ENCODE data around the gene PPP2R2B.

Gene PPP2R2B

DNA sequence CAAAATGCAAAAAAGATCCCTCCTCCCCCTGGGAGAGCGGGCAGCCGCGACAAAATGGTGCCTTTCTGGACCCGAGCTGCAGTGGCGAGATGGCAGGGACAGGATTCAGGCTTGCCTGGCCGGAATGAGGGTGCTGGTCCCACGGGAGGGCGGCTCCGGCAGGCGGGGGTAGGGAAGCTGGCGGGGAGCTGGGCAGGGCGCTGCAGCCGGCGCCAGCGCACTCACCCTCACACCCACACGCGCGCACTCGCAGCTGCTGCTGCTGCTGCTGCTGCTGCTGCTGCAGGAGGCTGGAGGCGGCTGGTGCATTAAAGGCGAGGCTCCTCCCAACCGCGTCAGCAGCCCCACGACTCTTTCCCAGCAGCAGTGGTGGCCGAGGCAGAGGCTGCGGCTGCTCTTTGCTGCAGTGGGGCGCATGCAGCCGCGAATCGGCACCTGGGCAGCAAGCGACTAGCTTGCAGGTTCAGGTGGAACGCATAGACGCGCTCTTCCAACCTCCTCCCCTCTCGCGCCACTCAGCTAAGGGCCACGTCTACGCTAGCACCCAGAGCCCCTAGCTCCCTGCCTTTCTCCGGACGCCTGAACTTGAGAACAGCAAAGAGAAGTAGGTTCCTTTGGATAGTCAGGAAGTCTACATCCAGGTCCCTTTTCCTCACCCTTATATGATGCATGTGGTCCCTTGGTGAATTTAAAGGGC, at the start of gene PPP2R2B:
Gene PPP2R2B (minus strand): TSS at position 282 of the 697 bp plus-strand sequence.
- DNase-seq: peak; percentile 58

DNA sequence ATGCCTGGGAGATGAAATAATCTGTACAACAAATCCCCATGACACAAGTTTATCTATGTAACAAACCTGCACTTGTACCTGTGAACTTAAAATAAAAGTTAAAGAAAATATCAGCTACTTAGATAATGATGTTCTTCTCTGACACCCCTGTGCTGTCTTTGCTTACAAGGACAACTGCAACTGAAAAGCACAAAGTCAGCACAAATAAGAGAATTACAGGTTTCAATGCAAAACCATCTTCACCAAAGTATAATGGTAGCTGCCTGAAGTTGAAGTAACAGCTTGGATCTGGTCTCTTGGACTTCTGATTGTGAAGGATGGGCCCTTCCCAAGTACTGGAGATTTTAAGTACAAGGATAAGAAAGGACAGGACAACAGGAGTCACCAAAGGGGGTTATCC, 45.6 kb upstream of the PPP2R2B start:
- DNase-seq: no peak

DNA sequence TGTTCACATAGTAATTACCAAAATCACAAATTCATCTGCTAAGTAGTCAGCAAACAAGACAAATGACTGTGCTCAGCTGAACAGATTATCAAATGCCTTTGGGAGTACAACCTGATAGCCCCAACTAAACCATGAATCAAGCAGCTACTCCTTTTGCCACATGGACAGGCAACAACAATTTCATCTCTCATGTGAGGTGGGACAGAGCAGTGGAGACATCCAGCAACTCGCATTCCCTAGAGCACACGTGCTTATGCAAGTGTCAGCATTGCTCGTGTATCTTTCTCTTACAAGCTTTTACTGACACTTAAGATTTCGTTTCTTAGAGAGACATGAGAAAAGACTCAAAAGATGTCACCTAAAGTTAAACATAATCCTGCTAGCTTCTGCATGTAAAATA, 42.7 kb upstream of the PPP2R2B start:
- DNase-seq: no peak

DNA sequence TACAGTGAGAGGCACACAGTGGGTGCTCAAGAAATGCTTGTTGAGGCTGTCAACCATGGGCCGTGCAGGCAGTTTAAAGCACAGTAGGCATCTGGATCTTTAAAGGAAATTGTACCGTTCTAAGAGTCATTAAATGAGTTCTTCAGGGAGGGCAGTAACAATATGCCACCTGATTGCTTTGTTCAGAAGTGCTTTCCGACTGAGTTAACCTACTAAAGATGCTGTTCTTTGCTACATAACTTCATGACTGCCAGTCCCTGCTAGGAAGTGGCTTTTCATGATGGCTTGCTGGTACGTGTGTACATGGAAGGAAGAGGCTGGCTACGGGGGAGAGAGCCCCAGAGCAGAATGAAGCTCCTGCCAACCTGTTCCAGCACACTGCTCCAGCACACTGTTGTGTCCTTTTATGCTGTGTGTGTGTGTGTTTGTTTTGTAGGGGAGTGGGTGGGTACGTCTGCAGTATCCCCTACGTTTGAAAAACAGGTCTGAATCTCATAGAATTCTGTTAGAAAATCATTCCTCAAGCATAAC, 41.9 kb upstream of the PPP2R2B start:
- no peak for DNase-seq

DNA sequence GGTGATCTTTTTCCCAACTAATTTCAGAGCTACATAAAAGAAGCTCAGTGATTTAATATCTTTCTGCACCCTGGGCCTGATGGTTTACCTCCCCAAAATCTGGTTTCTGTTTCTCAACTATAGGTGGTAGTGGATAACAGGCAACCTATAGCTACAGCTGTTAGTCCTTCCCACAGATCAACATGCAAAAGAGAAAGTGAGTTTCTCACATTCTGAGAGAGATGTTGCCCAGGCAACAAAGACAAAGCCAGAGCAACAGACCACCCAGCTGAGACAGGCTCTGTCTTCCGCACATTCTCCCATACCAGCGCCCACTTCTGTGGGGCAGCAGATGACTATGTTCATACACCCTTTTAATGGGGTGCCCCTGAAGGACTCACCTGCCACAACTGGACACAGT, 40.7 kb upstream of the PPP2R2B start:
- DNase-seq: no peak

DNA sequence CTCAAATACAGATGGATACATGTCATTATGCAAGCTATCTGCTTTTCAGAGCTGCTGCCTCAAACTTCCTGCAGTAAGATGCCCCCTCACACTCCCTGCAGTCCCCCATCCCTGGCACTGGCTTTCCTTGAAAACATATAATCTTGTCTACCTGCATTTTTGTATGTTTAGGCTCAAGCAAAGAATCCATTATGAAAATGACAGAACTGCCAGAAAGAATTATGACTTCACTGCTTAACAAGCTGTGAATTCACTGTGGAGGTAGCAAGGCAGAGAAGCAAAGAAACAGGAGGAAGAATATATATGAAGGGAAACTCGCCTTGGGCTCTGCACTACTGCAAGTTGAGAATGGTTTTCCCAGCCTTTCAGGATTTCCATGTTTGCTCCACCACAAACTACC, 39.4 kb upstream of the PPP2R2B start:
- no peak for DNase-seq

DNA sequence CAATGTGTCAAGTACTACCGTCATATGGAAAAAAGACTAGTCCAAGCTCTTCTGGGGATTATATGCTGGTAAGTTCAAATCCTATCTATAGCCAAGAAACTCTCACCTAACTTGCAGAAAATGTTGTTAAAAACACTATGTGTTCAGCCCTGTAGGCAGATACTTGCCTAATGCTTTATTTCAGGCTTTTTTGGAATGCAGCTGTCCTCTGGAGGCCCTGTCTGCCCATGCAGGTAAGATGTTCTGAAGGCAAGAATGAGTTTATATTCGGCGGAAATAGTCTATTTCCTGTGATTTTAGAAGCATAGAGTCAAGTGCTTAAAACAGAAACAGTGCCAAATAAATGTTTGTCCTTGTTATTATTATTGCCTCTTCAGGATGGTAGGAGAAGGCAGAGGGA, 34.3 kb upstream of the PPP2R2B start:
- DNase-seq: no peak

DNA sequence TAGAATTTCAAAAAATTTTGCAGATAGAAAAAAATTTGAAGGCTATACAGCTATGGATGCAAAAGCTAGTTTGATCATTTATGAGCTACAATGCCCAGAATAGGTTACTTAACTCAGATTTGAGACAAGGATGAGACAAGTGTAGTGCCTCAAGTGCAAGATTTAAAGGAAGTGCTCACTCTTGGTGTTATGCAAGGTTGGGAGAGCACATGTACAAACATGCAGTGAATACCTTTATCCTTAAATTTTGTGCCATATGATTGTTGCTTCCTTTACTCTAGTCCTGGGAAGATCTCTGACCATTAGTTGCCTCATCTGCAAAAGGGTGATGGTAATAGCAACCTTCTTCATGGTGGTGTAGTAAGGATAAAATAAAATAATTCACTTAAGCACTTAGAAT, 31.7 kb upstream of the PPP2R2B start:
- DNase-seq: no peak

DNA sequence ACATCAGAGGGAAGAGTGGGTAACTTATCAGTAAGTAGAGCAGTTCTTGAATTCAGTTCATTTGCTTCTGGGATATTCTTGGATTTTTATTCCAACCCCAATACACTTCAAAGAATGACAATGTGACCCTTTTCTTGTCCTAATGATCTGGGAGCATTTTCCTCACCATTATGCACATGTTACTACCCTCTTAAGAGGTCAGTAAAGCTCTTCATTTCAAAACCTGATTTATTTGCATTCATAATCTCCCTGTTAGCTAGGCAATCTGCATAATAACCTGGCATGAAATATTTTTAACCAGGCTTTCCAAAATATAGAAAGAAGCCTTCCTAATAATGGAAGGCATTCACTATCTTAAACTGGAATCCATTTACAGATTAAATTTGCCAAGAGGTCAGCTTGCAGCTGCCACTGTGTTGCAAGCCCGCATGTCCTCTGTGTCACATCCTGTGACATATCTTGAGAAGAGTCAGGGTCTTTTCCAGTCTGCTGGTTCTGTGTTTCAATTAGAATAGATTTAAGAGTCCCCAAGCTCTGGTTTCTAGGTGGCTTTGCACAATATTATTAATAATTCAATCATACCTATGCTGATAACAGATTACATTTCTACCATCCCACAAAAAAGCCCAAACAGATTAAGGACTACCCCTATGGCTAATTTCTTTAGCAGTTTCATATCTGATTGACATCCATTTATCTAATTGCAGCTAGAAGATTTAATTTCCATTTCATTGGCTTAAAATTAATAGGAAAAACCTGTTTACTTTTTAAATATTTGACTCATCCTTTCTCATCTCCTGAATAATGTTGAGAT, 30.9 kb upstream of the PPP2R2B start:
- no peak for DNase-seq

DNA sequence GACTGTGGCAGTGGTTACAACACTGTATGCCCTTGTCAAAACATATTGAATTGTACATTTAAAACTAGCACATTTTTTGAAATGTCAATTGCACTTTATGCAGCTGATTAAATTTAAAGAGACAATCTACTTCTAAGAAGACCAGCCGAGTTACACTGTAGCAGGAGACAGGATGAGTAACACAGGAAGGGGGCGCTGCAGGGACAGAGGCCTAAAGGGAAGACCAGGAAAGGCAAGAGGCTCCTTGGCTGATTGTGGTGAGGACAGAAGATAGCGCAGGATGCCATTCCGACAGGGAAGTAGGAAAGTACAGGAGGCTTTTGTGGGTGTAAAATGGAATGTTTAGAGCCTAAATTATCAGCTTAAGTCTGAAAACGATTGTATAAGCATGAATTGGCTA, 28.2 kb upstream of the PPP2R2B start:
- no peak for DNase-seq

DNA sequence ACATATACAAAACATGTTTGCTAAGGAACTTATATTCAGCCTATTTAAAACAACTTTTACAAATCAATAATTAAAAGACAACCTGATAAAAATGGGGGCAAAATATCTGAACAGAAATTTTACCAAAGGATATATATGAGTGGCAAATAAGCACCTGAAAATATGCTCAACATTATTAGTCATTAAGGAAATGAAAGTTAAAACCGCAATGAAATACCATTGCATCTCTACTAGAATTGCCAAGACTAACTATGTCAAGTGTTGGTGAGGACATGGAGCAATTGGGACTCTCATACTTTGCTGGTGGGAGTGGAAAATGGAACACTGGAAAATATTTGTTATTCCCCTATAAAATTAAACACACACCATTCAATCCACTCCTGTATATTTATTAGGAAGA, 26.3 kb upstream of the PPP2R2B start:
- no peak for DNase-seq

DNA sequence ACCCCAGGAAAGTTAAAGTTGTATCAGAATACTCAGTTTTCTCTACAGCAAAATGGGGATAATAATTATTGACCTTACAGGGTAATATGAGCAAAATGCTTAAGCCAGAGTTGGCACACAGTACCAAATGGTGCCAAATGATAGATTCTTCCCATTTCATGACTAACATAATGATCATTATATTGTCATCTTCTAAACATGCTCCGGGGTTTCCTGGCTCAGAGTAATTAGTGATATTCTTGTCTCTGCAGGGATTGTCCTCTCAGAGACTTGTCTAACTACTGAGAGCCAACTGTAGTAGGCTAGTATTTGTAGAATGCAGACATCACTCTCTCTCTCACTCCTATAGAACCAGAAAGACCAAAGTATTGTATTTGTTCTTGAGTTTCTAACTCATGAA, 25.2 kb upstream of the PPP2R2B start:
- no peak for DNase-seq

DNA sequence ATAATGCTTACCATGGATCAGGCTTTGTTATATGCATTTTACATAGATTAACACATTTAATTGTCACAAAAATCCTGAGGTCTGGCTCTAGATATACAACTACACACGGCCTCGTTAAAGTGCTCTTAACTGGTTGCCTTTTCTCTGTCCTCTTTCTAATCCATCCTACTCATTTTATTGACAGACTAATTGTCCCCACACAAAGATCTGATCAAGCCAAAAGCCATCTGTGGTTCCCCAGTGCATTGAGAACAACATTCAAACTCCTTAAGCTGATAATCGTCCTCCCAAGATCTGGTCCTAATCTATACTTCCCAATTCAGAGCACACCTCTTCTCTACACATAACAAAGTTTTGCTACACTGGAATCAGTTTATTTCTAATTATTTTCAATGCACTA, 23.9 kb upstream of the PPP2R2B start:
- DNase-seq: no peak

DNA sequence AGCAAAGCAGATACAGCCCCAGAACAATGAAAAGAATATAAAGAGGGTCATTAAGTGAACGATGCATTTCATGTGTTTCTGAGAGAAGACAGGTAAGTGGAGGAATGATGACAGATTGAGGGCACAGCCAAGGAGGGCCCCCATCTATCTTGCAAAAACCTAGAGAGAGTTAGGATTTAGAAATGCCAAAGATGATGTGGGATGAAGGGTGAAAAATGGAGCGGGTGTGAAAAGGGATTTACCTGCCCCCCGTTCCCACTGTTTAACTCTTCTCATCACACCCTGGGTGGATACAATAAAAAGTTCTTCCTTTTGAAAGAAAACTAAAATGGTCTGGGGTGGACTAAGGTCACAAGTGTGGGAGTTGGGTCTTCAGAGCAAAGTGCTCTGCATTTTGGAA, 18.5 kb upstream of the PPP2R2B start:
- no peak for DNase-seq

DNA sequence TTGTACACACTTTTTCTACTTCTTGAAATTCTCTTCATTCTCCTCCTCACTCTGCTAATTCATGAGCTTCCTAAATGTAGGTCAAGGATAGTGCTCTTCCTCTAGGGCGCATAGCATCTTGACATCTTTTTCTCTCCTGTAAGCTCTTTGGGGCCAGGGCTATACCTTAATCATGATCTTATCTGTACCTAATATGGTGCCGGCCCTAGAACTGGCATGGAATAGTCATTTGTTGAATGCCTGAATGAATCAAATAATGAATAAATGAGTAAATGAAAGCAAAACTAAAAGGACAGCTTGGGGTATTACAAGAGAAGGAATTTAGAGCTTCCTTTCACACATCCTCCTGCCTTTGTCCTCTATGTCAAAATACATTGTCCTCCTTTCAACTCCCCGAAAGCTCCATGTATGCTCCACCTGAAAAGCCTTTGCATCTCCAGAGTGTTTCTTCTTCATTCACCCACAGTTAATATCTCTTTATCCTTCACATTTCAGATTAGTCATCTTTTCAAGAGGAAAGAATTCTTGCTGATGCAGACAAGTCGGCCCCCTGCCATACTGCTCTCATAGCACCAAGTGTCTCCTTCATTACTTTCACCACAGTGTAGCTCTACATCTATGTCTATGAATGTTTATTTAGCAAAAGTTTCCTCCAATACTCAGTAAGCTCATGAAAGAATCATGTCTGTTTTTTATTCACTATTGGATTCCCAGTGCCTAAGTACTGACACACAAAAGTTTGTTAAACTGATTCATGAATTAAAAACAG, 16.4 kb upstream of the PPP2R2B start:
- no peak for DNase-seq

DNA sequence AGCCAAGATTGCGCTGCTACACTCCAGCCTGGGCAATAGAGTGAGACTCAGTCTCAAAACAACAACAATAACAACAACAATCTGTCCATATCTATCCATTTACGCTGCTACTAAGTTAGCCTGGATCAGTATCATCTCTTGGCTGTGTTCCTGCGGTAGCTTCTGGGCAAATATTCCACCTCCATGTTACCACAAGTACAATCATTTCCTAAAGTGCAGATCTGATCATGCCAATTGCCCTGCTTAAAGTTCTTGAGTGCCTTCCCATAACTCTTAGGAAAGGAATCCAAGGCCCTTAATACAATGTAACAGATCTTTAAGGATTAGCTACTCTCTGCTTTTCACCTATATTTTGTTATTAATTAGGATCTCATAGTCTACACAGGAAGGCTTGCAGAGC, 15.4 kb upstream of the PPP2R2B start:
- DNase-seq: no peak

DNA sequence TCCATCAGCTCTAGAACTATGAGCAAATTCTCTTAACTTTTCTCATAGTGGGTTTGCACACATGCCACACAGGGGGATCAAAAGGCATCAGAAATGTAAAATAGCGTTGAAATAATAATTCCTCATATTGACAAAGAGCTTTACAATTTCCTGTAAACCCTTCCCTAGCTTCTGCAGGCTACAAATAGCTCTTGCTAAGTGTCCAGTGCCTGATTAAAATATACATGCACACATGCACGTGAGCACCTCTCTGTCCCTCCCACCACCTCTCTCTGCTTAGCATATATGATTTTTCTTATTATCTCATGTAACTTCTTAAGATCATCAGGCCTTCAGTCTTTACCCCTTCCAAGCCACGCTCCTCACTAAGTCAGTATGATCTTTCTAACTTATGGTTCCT, 13.7 kb upstream of the PPP2R2B start:
- no peak for DNase-seq

DNA sequence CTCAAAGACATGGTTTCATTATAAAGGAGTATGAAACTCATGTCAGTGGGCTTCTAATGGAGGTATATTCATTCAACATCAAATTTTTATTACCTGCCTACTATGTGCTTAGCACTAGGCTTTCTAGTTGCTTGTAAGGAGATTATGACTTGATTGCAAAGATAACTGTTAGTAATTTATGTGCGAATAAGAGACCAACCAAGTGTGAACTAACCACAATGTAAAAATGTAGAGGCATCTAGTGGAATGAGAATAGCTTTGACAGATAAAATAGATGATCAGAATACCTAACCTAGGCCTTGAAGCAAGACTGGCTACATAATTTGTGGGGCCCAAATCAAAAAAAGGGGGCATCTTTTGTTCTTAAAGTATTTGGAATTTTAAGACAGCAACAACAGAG, 13.0 kb upstream of the PPP2R2B start:
- no peak for DNase-seq

DNA sequence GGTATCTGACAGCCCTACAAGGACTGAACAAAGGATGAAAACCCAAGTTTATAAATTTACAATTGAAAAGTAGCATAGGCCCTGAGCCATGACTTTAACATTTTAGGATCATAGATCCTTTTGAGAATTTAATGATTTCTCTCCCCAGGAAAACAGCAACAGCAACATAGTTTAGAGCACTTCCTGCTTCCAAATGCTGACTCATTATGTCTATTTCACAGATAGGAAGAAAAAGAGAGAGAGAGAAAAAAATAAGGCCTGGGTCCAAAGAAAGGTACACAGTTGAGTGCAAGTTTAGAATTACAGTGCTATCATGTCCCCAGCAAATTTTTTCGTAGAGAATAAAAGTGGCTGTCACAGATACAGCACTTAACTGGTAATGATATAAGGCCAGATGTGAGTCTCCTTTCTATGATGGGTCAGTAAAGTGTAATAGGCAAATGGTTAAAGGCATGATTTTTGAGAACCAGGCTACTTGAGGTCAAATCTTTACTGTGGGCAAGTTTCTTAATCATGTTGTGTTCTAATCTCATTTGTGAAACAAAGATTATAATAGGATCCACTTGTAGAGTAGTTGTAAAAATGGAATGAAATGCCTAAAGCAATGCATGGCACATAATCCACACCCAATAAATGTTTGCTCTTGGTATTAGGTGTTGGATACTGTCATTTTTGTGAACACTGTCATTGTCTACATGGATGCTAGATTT, 12.3 kb upstream of the PPP2R2B start:
- no peak for DNase-seq

DNA sequence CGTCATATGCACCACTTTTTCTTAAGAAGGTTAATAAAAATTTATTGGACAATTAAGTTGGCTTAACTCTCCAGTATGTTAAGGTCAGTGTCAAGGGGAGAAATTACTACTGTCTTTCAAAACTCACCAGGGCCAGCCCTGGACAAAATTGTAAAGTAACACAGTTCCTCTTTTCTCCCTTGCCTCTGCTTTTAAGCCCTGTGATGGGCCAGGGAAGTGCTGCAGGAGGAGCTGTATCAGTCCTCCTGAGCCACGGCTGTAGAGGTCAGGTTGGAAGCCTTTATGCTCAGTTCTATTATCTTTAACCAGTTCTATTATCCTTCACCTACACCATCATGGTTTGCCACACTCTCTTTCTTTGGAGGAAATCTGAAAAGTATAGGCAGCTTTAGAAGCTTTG, 11.5 kb upstream of the PPP2R2B start:
- no peak for DNase-seq

DNA sequence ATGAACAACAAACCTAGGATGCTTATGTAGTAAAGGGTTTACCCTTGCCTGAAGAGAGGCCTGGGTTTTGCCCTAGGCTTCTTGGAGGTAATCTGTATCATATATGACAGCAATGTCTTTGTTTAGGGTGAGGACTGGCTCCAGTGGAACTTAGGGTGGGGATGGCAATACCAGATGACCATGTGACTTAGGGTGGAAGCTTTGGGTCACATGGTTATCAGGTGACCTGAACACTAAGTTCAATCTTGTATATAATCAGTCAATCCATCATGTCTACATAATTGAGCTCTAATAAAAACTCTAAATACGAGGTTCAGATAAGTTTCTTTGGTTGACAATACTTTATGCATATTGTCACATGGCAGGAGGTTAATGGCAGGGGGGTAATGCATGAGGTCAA, 10.6 kb upstream of the PPP2R2B start:
- DNase-seq: no peak

DNA sequence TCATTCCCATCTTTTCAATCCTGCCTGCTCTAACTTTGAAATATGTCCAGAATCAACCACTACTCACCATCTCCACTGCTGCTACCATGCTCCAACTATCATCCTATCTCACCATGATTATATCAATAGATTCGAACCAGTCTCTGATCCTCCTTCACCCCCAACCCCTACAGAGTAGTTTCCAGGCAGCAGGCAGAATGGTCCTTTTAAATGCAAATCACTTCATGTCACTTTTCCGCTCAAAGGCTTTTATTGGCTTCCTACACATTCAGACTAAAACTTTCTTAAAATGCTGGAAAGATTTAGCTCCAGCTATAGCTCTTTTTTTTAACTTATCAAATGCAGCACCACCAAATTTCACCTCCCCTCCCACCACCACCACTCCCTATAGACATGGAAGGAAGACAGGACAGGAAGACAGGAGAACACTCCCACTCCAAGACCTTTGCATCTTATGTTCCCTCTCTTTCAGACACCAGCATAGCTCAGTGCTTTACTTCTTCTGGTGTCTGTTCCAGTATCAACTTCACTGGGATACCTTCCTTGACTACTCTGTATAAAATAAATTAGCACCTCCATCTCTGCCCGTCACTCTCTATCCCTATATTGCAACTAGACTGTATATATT, 9.9 kb upstream of the PPP2R2B start:
- DNase-seq: no peak
